Kidney (tissue), 22 donors: Measurements from ENCODE around the gene OR5D18. TPM values are rescaled to one million over a fixed set of nuclear protein-coding genes. Genes with fewer than 3 reads are reported as not detected.

ENCODE experiments used
- DNase-seq, 5 donors: peaks; one replicate each; pipeline ENCODE4 v3.0.0-alpha.2; 2013 to 2020
- FAIRE-seq: peaks from 2 replicates; lab custom pipeline; 2012; peaks lifted over from hg19 to GRCh38; lab: Jason Lieb, UNC
- H3K27ac ChIP-seq, 2 donors: one replicate each; pipeline ENCODE4 v1.7.0; 2013; ENCODE audit warnings: low read depth in 2 of 2, low read length in 2 of 2, inconsistent platforms in 1 of 2
- H3K27me3 ChIP-seq: one replicate; pipeline ENCODE4 v1.7.1; 2013; ENCODE audit warnings: low read length, inconsistent platforms; ENCODE audit not compliant: control insufficient read depth, insufficient read depth
- H3K36me3 ChIP-seq, 3 donors: one replicate each; pipeline versions ENCODE4 v1.7.0 to v1.7.1; 2013; ENCODE audit warnings: low read length in 3 of 3, control low read depth in 1 of 3, inconsistent platforms in 1 of 3; ENCODE audit not compliant: insufficient read depth in 3 of 3, control insufficient read depth in 2 of 3
- H3K4me1 ChIP-seq, 3 donors: one replicate each; pipeline versions ENCODE4 v1.7.0 to v1.7.1; 2013; ENCODE audit warnings: low read length in 3 of 3, inconsistent platforms in 1 of 3, low read depth in 1 of 3; ENCODE audit not compliant: control insufficient read depth in 2 of 3, insufficient read depth in 2 of 3
- H3K4me3 ChIP-seq, 3 donors: one replicate each; pipeline versions ENCODE4 v1.7.0 to v1.8.1; 2013; ENCODE audit warnings: low read length in 3 of 3, control low read depth in 1 of 3, inconsistent platforms in 1 of 3
- H3K9ac ChIP-seq, 3 donors: one replicate each; pipeline versions ENCODE4 v1.7.0 to v1.7.1; 2013; ENCODE audit warnings: low read length in 3 of 3, control low read depth in 1 of 3, inconsistent platforms in 1 of 3
- H3K9me3 ChIP-seq, 3 donors: one replicate each; pipeline versions ENCODE4 v1.7.0 to v1.7.1; 2013; ENCODE audit warnings: low read length in 3 of 3, control low read depth in 1 of 3, inconsistent platforms in 1 of 3; ENCODE audit not compliant: control insufficient read depth in 2 of 3, insufficient read depth in 1 of 3
- CTCF ChIP-seq: IDR thresholded peaks from 3 replicates; pipeline ENCODE4 v1.5.1; 2012; ENCODE audit warnings: mild to moderate bottlenecking, moderate library complexity, borderline replicate concordance; ENCODE audit not compliant: insufficient read depth; ENCODE audit errors: extremely low read depth
- intact Hi-C: fragments of 100-400 bp; cut with DNase I; formaldehyde crosslinking; loops from one replicate; pipeline ENCODE4 v1.11.1; 2022
- long read RNA-seq, 10 donors: library from polyadenylated mRNA in 1 of 10; unstranded in 1 of 10; transcript quantifications; one replicate each; pipeline ENCODE4 v2.0.0 and lab custom pipeline, GENCODE V29; 2021 to 2026
- polyA plus RNA-seq: library from polyadenylated mRNA; stranded (reverse); fragments of 350-450 nt; fragmentation: Illumina TruSeq; extraction: RNeasy Lipid Tissue Mini Kit (QIAGEN cat#74804); gene quantifications from one replicate; pipeline ENCODE4 v1.2.3, GENCODE V29; 2014; ENCODE audit warnings: low read depth, low replicate concordance; ENCODE audit not compliant: insufficient read depth
- total RNA-seq: library from RNA; stranded (reverse); fragmentation: NEBNext Ultra II Directional; extraction: Animal tissue kit (Norgen Biotek cat#: 25700); gene quantifications from one replicate; pipeline ENCODE4 v1.2.1, GENCODE V29; 2021
- donor health status: control.
- donor health status: control.
- donor health status: control.
- donor health status: control.
- donor health status: control.
- donor health status: DM: yes; HTN: yes; CAD: no.
- donor health status: Normal renal cell carcinoma (clear cell type).

The OR5D18 gene
- total RNA-seq (not detected), polyA plus RNA-seq (not detected)
- long read RNA-seq, donor 1, result 0 reads
- long read RNA-seq, donor 2, result 0 reads
- long read RNA-seq, donor 3, result 0 reads
- long read RNA-seq, donor 4, result 0 reads
- long read RNA-seq, donor 5, result 0 reads
- long read RNA-seq, donor 6, result 0 reads
- long read RNA-seq, donor 7, result 0 reads
- long read RNA-seq, donor 8, result 0 reads
- long read RNA-seq, donor 9, result 0 reads
- long read RNA-seq, donor 10, result 0 reads

- no peaks in the 10 kb centered on the region for H3K4me1 ChIP-seq
- TF ChIP-seq CTCF, result no peak
- intact Hi-C loops, result no loop called here
- H3K27me3 ChIP-seq, result no peaks in the 10 kb centered on the region
- no peak within 1 kb of the TSS for H3K4me3 ChIP-seq
- DNase-seq (no peak), FAIRE-seq (peak; percentile 19)
- H3K27ac ChIP-seq, result no peak within 1 kb of the TSS
- H3K9ac ChIP-seq, result no peak within 1 kb of the TSS
- H3K36me3 ChIP-seq, result no peaks in the 10 kb centered on the region
- no peaks in the 10 kb centered on the region for H3K9me3 ChIP-seq
Measured at GRCh38 chr11:55819330-55819729, at the start of gene OR5D18. Gene OR5D18 (plus strand): TSS chr11:55819630. CDS start chr11:55819630, 0 bp downstream.

DNA sequence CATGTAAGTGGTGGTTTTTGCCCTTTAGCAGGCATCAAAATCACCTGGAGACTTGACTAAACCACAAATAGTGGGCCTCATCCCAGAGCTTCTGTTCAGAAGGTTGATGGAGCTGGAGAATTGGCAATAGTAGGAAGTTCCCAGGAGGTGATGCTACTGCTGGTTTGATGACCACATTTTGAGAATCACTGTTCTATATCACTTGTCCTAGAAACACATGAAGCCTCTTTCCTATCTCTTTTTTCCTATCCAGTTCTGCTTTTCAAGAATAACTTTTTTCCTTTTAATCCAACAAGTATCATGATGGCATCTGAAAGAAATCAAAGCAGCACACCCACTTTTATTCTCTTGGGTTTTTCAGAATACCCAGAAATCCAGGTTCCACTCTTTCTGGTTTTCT is 46.3 kb upstream of the OR5D18 start, which contains the start of gene OR5D13:
Gene OR5D13, plus strand, starts transcription at position 301 of the 400 bp plus-strand sequence. Its CDS starts 0 bp downstream, at position 301.
- FAIRE-seq, result no peak
- Histone ChIP-seq H3K4me3 (no peak within 1 kb of the TSS), H3K9me3 (peaks cover 0 to 2% (median 0%) of the 10 kb centered on the region in 3 donors), H3K36me3 (no peaks in the 10 kb centered on the region), H3K27me3 (no peaks in the 10 kb centered on the region), H3K27ac (no peak within 1 kb of the TSS), H3K9ac (no peak within 1 kb of the TSS), H3K4me1 (no peaks in the 10 kb centered on the region)
- intact Hi-C loops, result no loop called here
- DNase-seq, result no peak
- no peak for TF ChIP-seq CTCF

- no peaks in the 10 kb centered on the region for H3K36me3 ChIP-seq
- no peak for TF ChIP-seq CTCF
- H3K9me3 ChIP-seq, result no peaks in the 10 kb centered on the region
- DNase-seq (no peak), FAIRE-seq (no peak)
- H3K4me1 ChIP-seq, result no peaks in the 10 kb centered on the region
- no peak overlapping the region for H3K9ac ChIP-seq
- no peak overlapping the region for H3K27ac ChIP-seq
- H3K27me3 ChIP-seq, result no peaks in the 10 kb centered on the region
- no peak overlapping the region for H3K4me3 ChIP-seq
- intact Hi-C loops, result no loop called here
Measured at GRCh38 chr11:55791606-55792005, 27.8 kb upstream of the OR5D18 start.
